NCI-H1694 treated with DMSO at 0.1 percent for 48 hours (cell line): Measurements from ENCODE around the gene DNAAF3.
"Not testable (repeated sequence)": the region's sequence is repeated elsewhere in the genome, so short reads cannot be mapped to it uniquely, and the experiment has no call there.

Experiments used
- DNase-seq: peaks from one replicate; lab custom pipeline; 2025; lab: John Stamatoyannopoulos, UW

The DNAAF3 gene

GRCh38 chr19:55175117-55175867 is 8.9 kb upstream of the DNAAF3 start:
- DNase-seq = no peak

- no peak for DNase-seq
Measured at GRCh38 chr19:55174425-55175116, 8.2 kb upstream of the DNAAF3 start.

- peak; percentile 56 for DNase-seq
Measured at GRCh38 chr19:55173714-55174409, 7.4 kb upstream of the DNAAF3 start.

- no peak for DNase-seq
Measured at GRCh38 chr19:55173186-55173713, 6.8 kb upstream of the DNAAF3 start.

- DNase-seq = no peak
Measured at GRCh38 chr19:55172741-55173140, 6.3 kb upstream of the DNAAF3 start.

- not testable (repeated sequence) for DNase-seq
Measured at GRCh38 chr19:55172318-55172717, 5.9 kb upstream of the DNAAF3 start.

GRCh38 chr19:55171440-55171839 is 5.0 kb upstream of the DNAAF3 start:
- no peak for DNase-seq

GRCh38 chr19:55169136-55169535 is 2.7 kb upstream of the DNAAF3 start:
- DNase-seq = no peak

GRCh38 chr19:55165952-55166529 is 372 bp downstream of the DNAAF3 start:
- DNase-seq = peak; percentile 85

GRCh38 chr19:55161571-55162322 is 4.7 kb downstream of the DNAAF3 start:
- DNase-seq = no peak

- DNase-seq = no peak
Measured at GRCh38 chr19:55160986-55161365, 5.4 kb downstream of the DNAAF3 start.

- peak; percentile 83 for DNase-seq
Measured at GRCh38 chr19:55160128-55160985, 6.1 kb downstream of the DNAAF3 start.

GRCh38 chr19:55158848-55159749 is 7.3 kb downstream of the DNAAF3 start:
- no peak for DNase-seq

- no peak for DNase-seq
Measured at GRCh38 chr19:55158423-55158822, 8.0 kb downstream of the DNAAF3 start.

GRCh38 chr19:55157064-55157908 is 9.1 kb downstream of the DNAAF3 start, which contains the start of gene TNNI3:
TNNI3 (minus strand) TSS chr19:55157732; CDS start chr19:55157589, 143 bp downstream.
- no peak for DNase-seq

GRCh38 chr19:55156202-55157063 is 10.0 kb downstream of the DNAAF3 start:
- no peak for DNase-seq

GRCh38 chr19:55155784-55156183 is 10.6 kb downstream of the DNAAF3 start:
- DNase-seq = not testable (repeated sequence)
